ENCODE results near the gene IGF2BP3.

The IGF2BP3 gene

GRCh38 chr7:23343806-23344475 lies 126.3 kb downstream of the IGF2BP3 start:
- peaks cover 23% of the 10 kb centered on the region for H3K4me1 ChIP-seq (ENCODE audit: insufficient read depth, poor library complexity, severe bottlenecking)
- TF ChIP-seq, protein P1, sequence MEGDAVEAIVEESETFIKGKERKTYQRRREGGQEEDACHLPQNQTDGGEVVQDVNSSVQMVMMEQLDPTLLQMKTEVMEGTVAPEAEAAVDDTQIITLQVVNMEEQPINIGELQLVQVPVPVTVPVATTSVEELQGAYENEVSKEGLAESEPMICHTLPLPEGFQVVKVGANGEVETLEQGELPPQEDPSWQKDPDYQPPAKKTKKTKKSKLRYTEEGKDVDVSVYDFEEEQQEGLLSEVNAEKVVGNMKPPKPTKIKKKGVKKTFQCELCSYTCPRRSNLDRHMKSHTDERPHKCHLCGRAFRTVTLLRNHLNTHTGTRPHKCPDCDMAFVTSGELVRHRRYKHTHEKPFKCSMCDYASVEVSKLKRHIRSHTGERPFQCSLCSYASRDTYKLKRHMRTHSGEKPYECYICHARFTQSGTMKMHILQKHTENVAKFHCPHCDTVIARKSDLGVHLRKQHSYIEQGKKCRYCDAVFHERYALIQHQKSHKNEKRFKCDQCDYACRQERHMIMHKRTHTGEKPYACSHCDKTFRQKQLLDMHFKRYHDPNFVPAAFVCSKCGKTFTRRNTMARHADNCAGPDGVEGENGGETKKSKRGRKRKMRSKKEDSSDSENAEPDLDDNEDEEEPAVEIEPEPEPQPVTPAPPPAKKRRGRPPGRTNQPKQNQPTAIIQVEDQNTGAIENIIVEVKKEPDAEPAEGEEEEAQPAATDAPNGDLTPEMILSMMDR (IDR thresholded peaks at IDR 0.05; ENCODE audit: poor library complexity, severe bottlenecking) = no peak
- H3K4me3 ChIP-seq (ENCODE audit: severe bottlenecking) = no peak overlapping the region
- no peak overlapping the region for H3K27ac ChIP-seq (ENCODE audit: poor library complexity, severe bottlenecking)
- ATAC-seq (ENCODE audit: low read depth) (no peak), DNase-seq (ENCODE audit: low spot score) (no peak)
- no peaks in the 10 kb centered on the region for H3K9me3 ChIP-seq (ENCODE audit: severe bottlenecking)
- no peaks in the 10 kb centered on the region for H3K27me3 ChIP-seq (ENCODE audit: insufficient read depth, poor library complexity, severe bottlenecking)
- peaks cover 87% of the 10 kb centered on the region for H3K36me3 ChIP-seq (ENCODE audit: low read depth)

DNA sequence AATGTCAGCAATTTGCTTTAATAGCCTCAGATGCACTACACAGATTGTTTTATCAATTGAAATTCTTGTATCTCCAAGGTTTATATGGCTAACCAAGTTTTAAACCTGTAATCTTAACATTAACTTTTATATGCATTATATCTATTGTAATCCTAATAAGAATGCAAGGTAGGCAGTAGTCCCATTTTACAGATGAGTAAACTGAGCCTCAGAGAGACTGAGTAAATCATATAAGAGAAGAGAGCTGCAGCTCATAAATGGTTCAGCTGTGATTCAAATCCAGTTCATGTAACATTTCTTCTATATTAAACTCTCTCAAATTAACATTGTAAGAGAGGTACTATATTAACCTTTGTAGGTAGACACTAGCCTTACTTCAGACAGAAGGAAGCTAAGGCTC lies 127.2 kb downstream of the IGF2BP3 start:
- Histone ChIP-seq H3K27me3 (ENCODE audit: insufficient read depth, poor library complexity, severe bottlenecking) (no peaks in the 10 kb centered on the region), H3K4me1 (ENCODE audit: insufficient read depth, poor library complexity, severe bottlenecking) (peaks cover 14% of the 10 kb centered on the region), H3K9me3 (ENCODE audit: severe bottlenecking) (no peaks in the 10 kb centered on the region), H3K4me3 (ENCODE audit: severe bottlenecking) (no peak overlapping the region), H3K36me3 (ENCODE audit: low read depth) (peaks cover 90% of the 10 kb centered on the region), H3K27ac (ENCODE audit: poor library complexity, severe bottlenecking) (no peak overlapping the region)
- ATAC-seq (ENCODE audit: low read depth) = no peak
- TF ChIP-seq, protein P1 (IDR thresholded peaks at IDR 0.05; ENCODE audit: poor library complexity, severe bottlenecking) = no peak
- DNase-seq (ENCODE audit: low spot score) = no peak

- no peak for DNase-seq (ENCODE audit: low spot score)
- TF ChIP-seq, protein P1 (IDR thresholded peaks at IDR 0.05; ENCODE audit: poor library complexity, severe bottlenecking) = no peak
- Histone ChIP-seq H3K27ac (ENCODE audit: poor library complexity, severe bottlenecking) (no peak overlapping the region), H3K9me3 (ENCODE audit: severe bottlenecking) (no peaks in the 10 kb centered on the region), H3K27me3 (ENCODE audit: insufficient read depth, poor library complexity, severe bottlenecking) (no peaks in the 10 kb centered on the region), H3K4me3 (ENCODE audit: severe bottlenecking) (no peak overlapping the region), H3K4me1 (ENCODE audit: insufficient read depth, poor library complexity, severe bottlenecking) (peaks cover 3% of the 10 kb centered on the region), H3K36me3 (ENCODE audit: low read depth) (peaks cover 97% of the 10 kb centered on the region)
- ATAC-seq (ENCODE audit: low read depth) = no peak
These were observed 128.3 kb downstream of the IGF2BP3 start for GRCh38 chr7:23341846-23342598.

DNA sequence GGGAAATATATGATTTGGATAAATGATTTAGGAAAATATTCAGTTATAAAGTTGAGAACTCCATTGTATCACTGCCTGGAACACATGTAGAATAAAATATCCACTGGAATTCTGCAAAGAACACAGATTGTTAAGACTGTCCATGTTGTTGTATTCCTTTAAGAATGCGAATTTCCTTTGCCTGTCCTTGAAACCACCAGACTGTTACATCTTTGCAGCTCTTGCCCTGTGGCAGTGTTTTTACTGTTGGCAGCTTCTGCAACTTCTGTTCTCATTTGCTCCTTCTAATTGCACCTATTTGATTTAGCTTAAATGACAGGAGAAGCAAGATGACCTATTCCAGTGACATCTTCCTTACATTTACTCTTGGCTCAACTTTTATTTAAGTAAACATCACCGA lies 131.4 kb downstream of the IGF2BP3 start:
- no peak for ATAC-seq (ENCODE audit: low read depth)
- Histone ChIP-seq H3K36me3 (ENCODE audit: low read depth) (peaks cover 80% of the 10 kb centered on the region), H3K9me3 (ENCODE audit: severe bottlenecking) (no peaks in the 10 kb centered on the region), H3K4me1 (ENCODE audit: insufficient read depth, poor library complexity, severe bottlenecking) (peaks cover 17% of the 10 kb centered on the region), H3K27ac (ENCODE audit: poor library complexity, severe bottlenecking) (no peak overlapping the region), H3K27me3 (ENCODE audit: insufficient read depth, poor library complexity, severe bottlenecking) (no peaks in the 10 kb centered on the region), H3K4me3 (ENCODE audit: severe bottlenecking) (no peak overlapping the region)
- no peak for DNase-seq (ENCODE audit: low spot score)
- TF ChIP-seq, protein P1 (IDR thresholded peaks at IDR 0.05; ENCODE audit: poor library complexity, severe bottlenecking) = no peak

GRCh38 chr7:23338439-23338838 lies 131.9 kb downstream of the IGF2BP3 start:
- Histone ChIP-seq H3K36me3 (ENCODE audit: low read depth) (peaks cover 77% of the 10 kb centered on the region), H3K27ac (ENCODE audit: poor library complexity, severe bottlenecking) (no peak overlapping the region), H3K27me3 (ENCODE audit: insufficient read depth, poor library complexity, severe bottlenecking) (no peaks in the 10 kb centered on the region), H3K4me1 (ENCODE audit: insufficient read depth, poor library complexity, severe bottlenecking) (peaks cover 22% of the 10 kb centered on the region), H3K9me3 (ENCODE audit: severe bottlenecking) (no peaks in the 10 kb centered on the region), H3K4me3 (ENCODE audit: severe bottlenecking) (no peak overlapping the region)
- TF ChIP-seq, protein P1 (IDR thresholded peaks at IDR 0.05; ENCODE audit: poor library complexity, severe bottlenecking) = no peak
- ATAC-seq (ENCODE audit: low read depth) (no peak), DNase-seq (ENCODE audit: low spot score) (no peak)
